ENCODE measurements around the gene SMLR1. TPM values are rescaled to one million over a fixed set of nuclear protein-coding genes. Genes with fewer than 3 reads are reported as not detected.

SMLR1 gene
- total RNA-seq, 2 donors from 2014 or later = not detected

GRCh38 chr6:130843575-130844320, 16.5 kb downstream of the SMLR1 start:
- Histone ChIP-seq H3K9me3 (no peaks in the 10 kb centered on the region), H3K27me3 (no peaks in the 10 kb centered on the region), H3K4me3 (no peak overlapping the region), H3K27ac (no peak overlapping the region), H3K4me1 (peaks cover 0 to 7% of the 10 kb centered on the region in 2 donors), H3K36me3 (no peaks in the 10 kb centered on the region)
- peak in 1 of 2 donors; percentile 46 for TF ChIP-seq CTCF (IDR thresholded peaks at IDR 0.05)
- no peak for DNase-seq (ENCODE audit: low spot score)

GRCh38 chr6:130846501-130846900, 19.3 kb downstream of the SMLR1 start:
- H3K27ac ChIP-seq = no peak overlapping the region

GRCh38 chr6:130847001-130847910, 20.1 kb downstream of the SMLR1 start:
- Histone ChIP-seq H3K27me3 (no peaks in the 10 kb centered on the region), H3K36me3 (no peaks in the 10 kb centered on the region), H3K4me1 (peaks cover 0 to 7% of the 10 kb centered on the region in 2 donors), H3K27ac (no peak overlapping the region), H3K9me3 (no peaks in the 10 kb centered on the region), H3K4me3 (no peak overlapping the region)
- no peak for DNase-seq (ENCODE audit: low spot score)
- no peak for TF ChIP-seq CTCF (IDR thresholded peaks at IDR 0.05)

More at GRCh38 chr6:130846501-130846900, 19.3 kb downstream of the SMLR1 start:
- H3K4me3 ChIP-seq = no peak overlapping the region
- H3K9me3 ChIP-seq = no peaks in the 10 kb centered on the region
- no peak for DNase-seq (ENCODE audit: low spot score)
- H3K36me3 ChIP-seq = no peaks in the 10 kb centered on the region
- no peaks in the 10 kb centered on the region for H3K27me3 ChIP-seq
- peaks cover 0 to 7% of the 10 kb centered on the region in 2 donors for H3K4me1 ChIP-seq
- no peak for TF ChIP-seq CTCF (IDR thresholded peaks at IDR 0.05)

GRCh38 chr6:130848945-130849344, 21.7 kb downstream of the SMLR1 start:
- no peaks in the 10 kb centered on the region for H3K9me3 ChIP-seq
- no peak overlapping the region for H3K4me3 ChIP-seq
- no peak for TF ChIP-seq CTCF (IDR thresholded peaks at IDR 0.05)
- no peaks in the 10 kb centered on the region for H3K27me3 ChIP-seq
- DNase-seq (ENCODE audit: low spot score) = no peak
- H3K4me1 ChIP-seq = peaks cover 0 to 7% of the 10 kb centered on the region in 2 donors
- H3K36me3 ChIP-seq = no peaks in the 10 kb centered on the region
- H3K27ac ChIP-seq = no peak overlapping the region

GRCh38 chr6:130849594-130849993, 22.4 kb downstream of the SMLR1 start:
- Histone ChIP-seq H3K36me3 (no peaks in the 10 kb centered on the region), H3K4me3 (no peak overlapping the region), H3K27ac (no peak overlapping the region), H3K4me1 (peaks cover 0 to 7% of the 10 kb centered on the region in 2 donors), H3K9me3 (no peaks in the 10 kb centered on the region), H3K27me3 (no peaks in the 10 kb centered on the region)
- no peak for DNase-seq (ENCODE audit: low spot score)
- no peak for TF ChIP-seq CTCF (IDR thresholded peaks at IDR 0.05)

Data from right atrium auricular region (tissue), 2 donors.